Measurements from ENCODE around the gene C1QL1.

DNA sequence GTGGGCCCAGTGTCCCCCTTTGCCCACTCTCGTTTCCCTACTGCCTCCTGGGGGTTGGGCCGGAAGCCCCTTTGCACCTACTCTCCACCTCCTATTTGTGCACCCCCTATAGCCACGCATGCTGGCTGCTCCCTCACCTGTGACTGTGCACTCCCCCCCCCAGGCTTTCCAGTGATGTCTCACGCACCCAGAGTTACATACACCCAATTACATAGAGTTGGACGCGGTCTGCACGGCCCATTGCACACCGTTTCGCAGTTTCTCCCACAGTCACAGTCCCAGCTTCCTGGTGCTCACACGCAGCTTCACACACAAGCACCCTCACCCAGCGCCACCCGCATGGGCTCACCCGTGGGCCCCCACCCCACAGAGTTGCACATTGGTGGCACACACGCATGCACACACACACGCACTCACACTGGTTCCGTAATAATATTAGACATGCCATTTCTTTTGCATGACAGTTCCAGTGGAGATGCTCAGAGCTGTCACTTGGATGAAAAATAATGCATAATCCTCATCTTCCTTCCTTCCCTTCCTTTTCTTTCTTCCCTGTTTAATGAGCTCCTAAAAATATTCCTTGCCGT is 21.5 kb upstream of the C1QL1 start:
- TF ChIP-seq POLR2AphosphoS5 (IDR thresholded peaks at IDR 0.05; ENCODE audit: low read depth, low read length): no peak
- no peak for TF ChIP-seq POLR2A (IDR thresholded peaks at IDR 0.05; ENCODE audit: low read depth, low read length)
- TF ChIP-seq TAF1 (IDR thresholded peaks at IDR 0.05; ENCODE audit: low read depth, low read length): no peak
- no peak for TF ChIP-seq SPI1 (IDR thresholded peaks at IDR 0.05; ENCODE audit: low read depth, low read length)
